ENCODE results near the gene SH3BP4. TPM values are rescaled to one million over a fixed set of nuclear protein-coding genes. Genes with fewer than 3 reads are reported as not detected.

Gene SH3BP4
- total RNA-seq, 1 experiment from 2014 or later = 93.8 TPM

- H3K9me3 Mint-ChIP-seq = no peaks in the 10 kb centered on the region
- no peaks in the 10 kb centered on the region for H3K27me3 ChIP-seq (ENCODE audit: insufficient read depth, low read length)
- no peaks in the 10 kb centered on the region for H3K9me3 ChIP-seq (ENCODE audit: control insufficient read depth, low read depth, low read length)
- H4K8ac ChIP-seq (replicated peaks; ENCODE audit: insufficient read length, low read depth, low read length) = no peak overlapping the region
- no peak overlapping the region for H3K23ac ChIP-seq (ENCODE audit: insufficient read length, low read depth, low read length)
- no peak overlapping the region for H2BK120ac ChIP-seq (ENCODE audit: low read depth, low read length, poor library complexity, severe bottlenecking)
- H3K18ac ChIP-seq (ENCODE audit: insufficient read length, low read depth, low read length) = no peak overlapping the region
- no peak overlapping the region for H3K4me3 Mint-ChIP-seq
- no peak overlapping the region for H3K9ac ChIP-seq (ENCODE audit: extremely low read depth, insufficient read length, low read length)
- peaks cover 39 to 40% of the 10 kb centered on the region in 2 experiments for H3K4me1 Mint-ChIP-seq
- H2AFZ ChIP-seq (ENCODE audit: low read length) = no peak overlapping the region
- H3T11ph ChIP-seq (ENCODE audit: low read length) = no peak overlapping the region
- peaks cover 4% of the 10 kb centered on the region; the same call in 1 of the 2 replicates for H3K4me1 ChIP-seq (ENCODE audit: insufficient read depth, low read length)
- H3K27ac Mint-ChIP-seq = peak overlapping the region in 2 of 3 experiments; percentile 67 to 74; a peak in 2 of 7 replicates
- no peaks in the 10 kb centered on the region for H3K23me2 ChIP-seq (ENCODE audit: insufficient read length, low read depth, low read length, poor library complexity, severe bottlenecking)
- no peak overlapping the region for H3K4ac ChIP-seq (ENCODE audit: low read depth, low read length)
- TF ChIP-seq CTCF (conservative IDR thresholded peaks at IDR 0.05) = no peak
- no peak overlapping the region for H2BK20ac ChIP-seq (ENCODE audit: low read depth, low read length, poor library complexity, severe bottlenecking)
- peaks cover 4 to 34% (median 30%) of the 10 kb centered on the region in 3 experiments; a peak in 6 of 7 replicates for H3K36me3 Mint-ChIP-seq (ENCODE audit: insufficient read depth in 1 of 3, low read depth in 3 of 3)
- H2BK5ac ChIP-seq (ENCODE audit: insufficient read length, low read length) = no peak overlapping the region
- no peak overlapping the region for H2AK5ac ChIP-seq (ENCODE audit: insufficient read length, low read length)
- no peaks in the 10 kb centered on the region for H4K20me1 ChIP-seq (ENCODE audit: control insufficient read depth, insufficient read depth, insufficient read length)
- no peak overlapping the region for H3K4me2 ChIP-seq (ENCODE audit: insufficient read depth, insufficient read length, low read length)
- H3K27me3 Mint-ChIP-seq (ENCODE audit: low read depth) = no peaks in the 10 kb centered on the region
- no peak overlapping the region for H3K56ac ChIP-seq (ENCODE audit: insufficient read length, low read depth, low read length)
- H4K91ac ChIP-seq (ENCODE audit: insufficient read length, low read depth, low read length) = no peak overlapping the region
- no peak for DNase-seq
- H3K79me2 ChIP-seq (ENCODE audit: insufficient read depth, low read length) = peaks cover 4% of the 10 kb centered on the region; the same call in 1 of the 2 replicates
- H4K5ac ChIP-seq (ENCODE audit: insufficient read length, low read depth, low read length) = no peak overlapping the region
- H3K14ac ChIP-seq (ENCODE audit: insufficient read depth, low read length) = no peak overlapping the region
- no peak overlapping the region for H3K27ac ChIP-seq (ENCODE audit: insufficient read length, low read depth, low read length)
- WGBS (ENCODE audit: extremely low coverage, insufficient read length, low lambda C conversion rate) = no CpG with 5 or more reads among the region's 4 CpGs
- H2BK12ac ChIP-seq (ENCODE audit: insufficient read length, low read depth, low read length) = no peak overlapping the region
- H3K79me1 ChIP-seq (ENCODE audit: insufficient read depth, low read depth, low read length, poor library complexity, severe bottlenecking) = peaks cover 8% of the 10 kb centered on the region
- H2BK15ac ChIP-seq (ENCODE audit: low read depth, low read length) = no peak overlapping the region
Observed at GRCh38 chr2:235030936-235031335, 79.1 kb downstream of the SH3BP4 start.
